Smooth muscle cell (in vitro differentiated cells): ENCODE data around the gene SPATA2L. TPM values are rescaled to one million over a fixed set of nuclear protein-coding genes. Genes with fewer than 3 reads are reported as not detected.

Source experiments
- DNase-seq: peaks from one replicate; lab custom pipeline; 2025; ENCODE audit not compliant: unreplicated experiment; lab: John Stamatoyannopoulos, UW
- H2AFZ ChIP-seq: fragments of 200-600 bp; sonication (generic); 2 replicates; pipeline ENCODE4 v1.6.0; 2016; ENCODE audit warnings: antibody characterized with exemption, low read depth, mild to moderate bottlenecking
- H3F3A ChIP-seq: fragments of 200-600 bp; sonication (generic); 2 replicates; pipeline ENCODE4 v1.6.0; 2017; ENCODE audit warnings: antibody characterized with exemption, low read depth
- H3K27ac ChIP-seq: fragments of 200-600 bp; sonication (generic); 2 replicates; pipeline ENCODE4 v1.5.1; 2016; ENCODE audit warnings: low read depth, mild to moderate bottlenecking
- H3K27me3 ChIP-seq: fragments of 200-600 bp; sonication (generic); 2 replicates; pipeline ENCODE4 v1.6.1; 2016; ENCODE audit warnings: low read depth, mild to moderate bottlenecking
- H3K36me3 ChIP-seq: fragments of 200-600 bp; sonication (generic); 2 replicates; pipeline ENCODE4 v1.5.1; 2016; ENCODE audit warnings: low read depth
- H3K4me1 ChIP-seq: fragments of 200-600 bp; sonication (generic); 2 replicates; pipeline ENCODE4 v1.5.1; 2016; ENCODE audit warnings: low read depth
- H3K4me2 ChIP-seq: fragments of 200-600 bp; sonication (generic); 2 replicates; pipeline ENCODE4 v1.6.0; 2016; ENCODE audit warnings: mild to moderate bottlenecking
- H3K4me3 ChIP-seq: fragments of 200-600 bp; sonication (generic); 2 replicates; pipeline ENCODE4 v1.5.1; 2016; ENCODE audit warnings: mild to moderate bottlenecking
- H3K79me2 ChIP-seq: fragments of 200-600 bp; sonication (generic); 2 replicates; pipeline ENCODE4 v1.6.0; 2016; ENCODE audit warnings: low read depth, mild to moderate bottlenecking
- H3K9ac ChIP-seq: fragments of 200-600 bp; sonication (generic); 2 replicates; pipeline ENCODE4 v1.6.0; 2016; ENCODE audit warnings: low read depth
- H3K9me3 ChIP-seq: fragments of 200-600 bp; sonication (generic); replicated peaks from 2 replicates; pipeline ENCODE4 v1.5.1; 2016; ENCODE audit warnings: low read depth
- H4K20me1 ChIP-seq: fragments of 200-600 bp; sonication (generic); 2 replicates; pipeline ENCODE4 v1.6.0; 2016; ENCODE audit warnings: low read depth
- WGBS: methylation state at CpG from one replicate; pipeline ENCODE4 v1.1.7; 2016; ENCODE audit warnings: low lambda C conversion rate; 5-methylcytosine and 5-hydroxymethylcytosine counted together
- polyA plus RNA-seq: library from polyadenylated mRNA; unstranded; fragments of >200 nt; fragmentation: Nextera tagmentation; extraction: Ambion mirVana; gene quantifications from 2 replicates; pipeline ENCODE4 v1.2.1, GENCODE V29; 2016
- total RNA-seq: library from RNA; depleted of rRNA; stranded (reverse); fragments of >200 nt; gene quantifications from 2 replicates; pipeline ENCODE4 v1.2.3, GENCODE V29; 2014
- TF ChIP-seq, protein P1 (sequence below): fragments of 200-600 bp; sonication (generic); IDR thresholded peaks from 2 replicates; pipeline ENCODE4 v1.5.1; 2017; ENCODE audit warnings: borderline replicate concordance, mild to moderate bottlenecking, antibody characterized with exemption; ENCODE audit not compliant: insufficient read depth, poor library complexity, severe bottlenecking

SPATA2L gene
- total and polyA plus RNA-seq, 2 experiments from 2014 or later, result 7.8 to 14.1 TPM

DNA sequence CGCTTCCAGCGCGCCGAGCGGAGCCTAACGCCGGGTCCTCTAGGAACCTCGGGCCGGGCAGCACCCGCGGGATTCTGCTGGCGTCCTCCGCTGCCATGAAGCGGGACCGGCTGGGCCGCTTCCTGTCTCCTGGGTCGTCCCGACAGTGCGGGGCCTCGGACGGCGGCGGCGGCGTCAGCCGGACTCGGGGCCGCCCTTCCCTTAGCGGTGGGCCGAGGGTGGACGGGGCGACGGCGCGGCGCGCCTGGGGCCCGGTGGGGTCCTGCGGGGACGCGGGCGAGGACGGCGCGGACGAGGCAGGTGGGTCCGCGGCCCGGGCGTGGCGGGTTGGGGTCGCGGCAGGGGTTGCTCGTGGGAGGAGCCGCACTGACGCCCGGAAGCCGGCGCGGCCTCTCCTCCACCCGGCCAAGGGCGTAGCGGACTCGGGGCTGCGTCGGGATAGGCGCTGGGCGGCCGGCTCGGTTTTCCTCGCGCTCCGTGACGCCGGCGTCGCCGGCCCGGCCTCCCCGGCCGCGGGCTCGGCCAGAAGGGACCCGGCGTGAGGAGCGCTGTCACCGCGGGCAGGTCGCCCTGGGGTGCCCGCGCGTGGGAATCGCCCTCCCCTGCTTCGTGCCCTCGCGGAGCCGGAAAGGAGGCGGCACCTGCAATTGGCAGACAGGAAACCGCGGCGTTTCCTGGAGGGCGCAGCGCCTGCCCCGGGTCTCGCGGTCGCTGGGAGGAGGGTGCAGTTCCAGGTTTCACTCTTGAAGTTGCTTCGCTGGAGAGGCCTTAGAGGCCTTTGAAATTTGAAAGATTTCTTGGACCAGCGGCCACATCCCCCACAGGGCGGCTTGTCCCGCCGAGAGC lies 20.3 kb upstream of the SPATA2L start:
- Histone ChIP-seq H3K79me2 (peaks cover 32% of the 10 kb centered on the region), H3K27ac (peak overlapping the region; percentile 86), H3K4me2 (peak overlapping the region; percentile 100), H3K9me3 (no peaks in the 10 kb centered on the region), H2AFZ (peak overlapping the region; percentile 84), H3K9ac (peak overlapping the region; percentile 83), H3F3A (peaks cover 12% of the 10 kb centered on the region), H3K27me3 (no peaks in the 10 kb centered on the region), H3K36me3 (no peaks in the 10 kb centered on the region), H3K4me3 (peak overlapping the region; percentile 100), H3K4me1 (peaks cover 15% of the 10 kb centered on the region), H4K20me1 (peaks cover 44% of the 10 kb centered on the region)
- DNase-seq, result no peak
- TF ChIP-seq, protein P1, sequence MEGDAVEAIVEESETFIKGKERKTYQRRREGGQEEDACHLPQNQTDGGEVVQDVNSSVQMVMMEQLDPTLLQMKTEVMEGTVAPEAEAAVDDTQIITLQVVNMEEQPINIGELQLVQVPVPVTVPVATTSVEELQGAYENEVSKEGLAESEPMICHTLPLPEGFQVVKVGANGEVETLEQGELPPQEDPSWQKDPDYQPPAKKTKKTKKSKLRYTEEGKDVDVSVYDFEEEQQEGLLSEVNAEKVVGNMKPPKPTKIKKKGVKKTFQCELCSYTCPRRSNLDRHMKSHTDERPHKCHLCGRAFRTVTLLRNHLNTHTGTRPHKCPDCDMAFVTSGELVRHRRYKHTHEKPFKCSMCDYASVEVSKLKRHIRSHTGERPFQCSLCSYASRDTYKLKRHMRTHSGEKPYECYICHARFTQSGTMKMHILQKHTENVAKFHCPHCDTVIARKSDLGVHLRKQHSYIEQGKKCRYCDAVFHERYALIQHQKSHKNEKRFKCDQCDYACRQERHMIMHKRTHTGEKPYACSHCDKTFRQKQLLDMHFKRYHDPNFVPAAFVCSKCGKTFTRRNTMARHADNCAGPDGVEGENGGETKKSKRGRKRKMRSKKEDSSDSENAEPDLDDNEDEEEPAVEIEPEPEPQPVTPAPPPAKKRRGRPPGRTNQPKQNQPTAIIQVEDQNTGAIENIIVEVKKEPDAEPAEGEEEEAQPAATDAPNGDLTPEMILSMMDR, result no peak
- under 1% methylated on average over 71 of the region's 112 CpGs for WGBS

DNA sequence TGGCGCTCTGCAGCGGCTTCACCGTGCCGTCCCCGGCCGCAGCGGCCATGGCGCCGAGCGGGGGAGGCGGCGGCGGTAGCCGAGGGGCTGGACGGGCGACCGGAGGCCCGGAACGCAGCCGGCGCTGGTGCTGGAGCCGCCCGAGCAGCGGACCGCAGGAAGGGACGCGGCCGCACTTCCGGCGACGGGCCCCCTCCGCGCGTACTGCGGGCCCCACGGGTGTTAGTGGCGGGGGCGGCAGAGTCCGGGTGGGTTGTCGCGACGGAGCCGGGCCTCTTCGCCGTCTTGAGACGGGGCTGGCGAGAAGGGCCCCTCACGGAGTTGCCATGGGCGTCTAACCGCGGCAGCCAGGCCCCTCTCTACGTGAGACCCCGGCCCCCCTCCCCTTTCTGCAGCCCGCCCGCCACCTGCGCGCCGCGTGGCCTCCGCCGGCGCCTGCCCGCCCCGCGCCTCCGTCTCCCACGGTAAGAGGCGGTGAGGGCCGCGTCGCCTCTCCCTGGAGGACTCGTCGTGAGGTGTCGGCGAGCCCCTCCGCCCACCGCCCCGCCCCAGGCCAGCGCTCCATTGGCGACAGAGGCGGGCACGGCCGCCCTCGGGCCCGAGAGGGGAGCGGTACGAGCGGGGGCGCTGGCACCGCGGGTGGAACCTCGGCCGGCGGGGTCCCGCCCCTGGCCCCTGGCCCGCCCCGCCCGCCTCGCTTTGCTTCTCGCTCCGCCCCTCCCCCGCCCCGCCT lies 19.5 kb upstream of the SPATA2L start, which contains the start of the genes VPS9D1 and ZNF276:
TSS of gene VPS9D1 (minus strand) at position 86 of the 733 bp plus-strand sequence. CDS start at position 49, 37 bp downstream.
TSS of gene ZNF276 (plus strand) at position 725 of the 733 bp plus-strand sequence. CDS start 104 bp downstream, outside the sequence.
- H3K4me1 ChIP-seq, result peaks cover 15% of the 10 kb centered on the region
- peak within 1 kb of the TSS; percentile 83 for H3K9ac ChIP-seq
- H3K27ac ChIP-seq, result peak within 1 kb of the TSS; percentile 86
- WGBS, result 0% methylated on average over 11 of the region's 103 CpGs
- TF ChIP-seq, protein P1, result no peak
- peaks cover 32% of the 10 kb centered on the region for H3K79me2 ChIP-seq
- H3F3A ChIP-seq, result peaks cover 12% of the 10 kb centered on the region
- peak within 1 kb of the TSS; percentile 100 for H3K4me2 ChIP-seq
- peak within 1 kb of the TSS; percentile 84 for H2AFZ ChIP-seq
- no peaks in the 10 kb centered on the region for H3K27me3 ChIP-seq
- peak within 1 kb of the TSS; percentile 100 for H3K4me3 ChIP-seq
- no peaks in the 10 kb centered on the region for H3K9me3 ChIP-seq
- no peaks in the 10 kb centered on the region for H3K36me3 ChIP-seq
- peaks cover 40% of the 10 kb centered on the region for H4K20me1 ChIP-seq
- DNase-seq, result peak; percentile 75

DNA sequence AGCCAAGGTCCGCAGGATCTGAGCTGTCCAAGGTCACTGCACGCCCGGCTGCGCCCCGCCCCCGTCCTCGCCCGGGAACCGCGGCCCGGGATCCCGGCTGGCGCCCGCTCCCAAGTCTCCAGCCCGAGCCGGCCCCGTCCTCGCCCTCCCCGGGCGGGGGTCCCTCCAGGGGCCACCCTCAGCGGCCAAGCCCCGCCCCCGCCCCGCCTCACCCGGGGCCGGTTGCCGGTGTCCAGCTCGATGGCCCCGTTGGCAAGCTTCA lies 19.0 kb upstream of the SPATA2L start:
- Histone ChIP-seq H3F3A (peaks cover 12% of the 10 kb centered on the region), H3K27me3 (no peaks in the 10 kb centered on the region), H3K4me1 (peaks cover 15% of the 10 kb centered on the region), H3K27ac (peak overlapping the region; percentile 86), H3K36me3 (no peaks in the 10 kb centered on the region), H3K9ac (peak overlapping the region; percentile 83), H3K79me2 (peaks cover 32% of the 10 kb centered on the region), H2AFZ (peak overlapping the region; percentile 84), H4K20me1 (peaks cover 40% of the 10 kb centered on the region), H3K4me3 (peak overlapping the region; percentile 100), H3K4me2 (peak overlapping the region; percentile 100), H3K9me3 (no peaks in the 10 kb centered on the region)
- TF ChIP-seq, protein P1, result no peak
- DNase-seq, result peak; percentile 72
- WGBS, result under 1% methylated on average over 28 of the region's 29 CpGs
